Measurements from ENCODE around the gene CACNA2D1.

DNA sequence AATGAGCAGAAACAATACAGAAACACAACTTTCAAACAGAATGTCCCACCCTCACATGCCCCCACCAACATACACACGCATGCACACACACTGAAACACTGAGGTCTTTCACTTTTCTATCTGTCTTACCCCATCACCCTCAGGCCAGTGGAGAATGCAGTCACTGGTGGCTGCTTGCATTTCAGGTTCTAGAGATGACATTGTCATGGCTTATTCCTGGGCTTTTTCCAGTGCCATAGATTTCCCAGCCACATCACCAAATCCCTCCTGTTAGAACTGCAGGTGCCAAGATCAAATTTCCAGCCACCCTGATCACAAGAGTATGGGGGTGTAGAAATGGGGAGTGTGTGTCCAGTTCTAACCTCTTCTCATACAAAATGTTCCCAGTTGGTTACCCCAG, 68.4 kb downstream of the CACNA2D1 start:
- TF ChIP-seq CTCF (IDR thresholded peaks at IDR 0.05) (no peak), POLR2A (IDR thresholded peaks at IDR 0.05) (no peak)
